Measurements from ENCODE around the gene CFAP46. TPM values are rescaled to one million over a fixed set of nuclear protein-coding genes. Genes with fewer than 3 reads are reported as not detected.

CFAP46 gene
- total and polyA plus RNA-seq, 2 experiments from 2014 or later: 2.2 to 2.4 TPM

- Histone ChIP-seq H3K4me1 (ENCODE audit: insufficient read depth) (no peaks in the 10 kb centered on the region), H4K20me1 (ENCODE audit: insufficient read depth, poor library complexity, severe bottlenecking) (no peaks in the 10 kb centered on the region), H3K4me2 (no peak overlapping the region), H3K9me3 (ENCODE audit: low read depth) (no peaks in the 10 kb centered on the region), H3K4me3 (no peak overlapping the region), H3K9me2 (replicated peaks; ENCODE audit: insufficient read depth) (no peaks in the 10 kb centered on the region), H3K79me2 (no peaks in the 10 kb centered on the region), H3K27me3 (no peaks in the 10 kb centered on the region), H2AFZ (no peak overlapping the region), H3K36me3 (replicated peaks; ENCODE audit: insufficient read depth, low read depth) (no peaks in the 10 kb centered on the region), H3K27ac (no peak overlapping the region)
- TF ChIP-seq CTCF (IDR thresholded peaks at IDR 0.05; ENCODE audit: poor library complexity) (no peak), EZH2 (IDR thresholded peaks at IDR 0.05; ENCODE audit: borderline replicate concordance) (no peak)
- DNase-seq (ENCODE audit: low spot score): no peak
- 95% methylated on average over 40 of the region's 41 CpGs for WGBS (ENCODE audit: low lambda C conversion rate, missing lambda C conversion rate)
These were observed 34.3 kb downstream of the CFAP46 start for GRCh38 chr10:132907821-132908620.

GRCh38 chr10:132906836-132907235 lies 35.5 kb downstream of the CFAP46 start:
- H3K9me2 ChIP-seq (replicated peaks; ENCODE audit: insufficient read depth): no peaks in the 10 kb centered on the region
- TF ChIP-seq CTCF (IDR thresholded peaks at IDR 0.05; ENCODE audit: poor library complexity) (no peak), EZH2phosphoT487 (IDR thresholded peaks at IDR 0.05; ENCODE audit: low read depth, severe bottlenecking, unreplicated experiment) (no peak)
- no peaks in the 10 kb centered on the region for H4K20me1 ChIP-seq (ENCODE audit: insufficient read depth, poor library complexity, severe bottlenecking)
- H3K27ac ChIP-seq: no peak overlapping the region
- 92% methylated on average over 19 of the region's 19 CpGs for WGBS (ENCODE audit: low lambda C conversion rate, missing lambda C conversion rate)
- H3K27me3 ChIP-seq: no peaks in the 10 kb centered on the region
- H2AFZ ChIP-seq: no peak overlapping the region
- no peaks in the 10 kb centered on the region for H3K9me3 ChIP-seq (ENCODE audit: low read depth)
- no peaks in the 10 kb centered on the region for H3K79me2 ChIP-seq
- H3K4me3 ChIP-seq: no peak overlapping the region
- no peaks in the 10 kb centered on the region for H3K36me3 ChIP-seq (replicated peaks; ENCODE audit: insufficient read depth, low read depth)
- no peaks in the 10 kb centered on the region for H3K4me1 ChIP-seq (ENCODE audit: insufficient read depth)
- no peak overlapping the region for H3K4me2 ChIP-seq
- no peak for DNase-seq (ENCODE audit: low spot score)

GRCh38 chr10:132906106-132906505 lies 36.3 kb downstream of the CFAP46 start:
- H3K4me1 ChIP-seq (ENCODE audit: insufficient read depth): no peaks in the 10 kb centered on the region
- no peaks in the 10 kb centered on the region for H3K36me3 ChIP-seq (replicated peaks; ENCODE audit: insufficient read depth, low read depth)
- no peaks in the 10 kb centered on the region for H3K79me2 ChIP-seq
- no peak for DNase-seq (ENCODE audit: low spot score)
- H3K9me2 ChIP-seq (replicated peaks; ENCODE audit: insufficient read depth): no peaks in the 10 kb centered on the region
- no peak overlapping the region for H3K4me3 ChIP-seq
- H3K9me3 ChIP-seq (ENCODE audit: low read depth): no peaks in the 10 kb centered on the region
- no peak overlapping the region for H3K4me2 ChIP-seq
- no peaks in the 10 kb centered on the region for H3K27me3 ChIP-seq
- WGBS (ENCODE audit: low lambda C conversion rate, missing lambda C conversion rate): 94% methylated on average over 15 of the region's 15 CpGs
- TF ChIP-seq EZH2 (IDR thresholded peaks at IDR 0.05; ENCODE audit: borderline replicate concordance) (no peak), EZH2phosphoT487 (IDR thresholded peaks at IDR 0.05; ENCODE audit: low read depth, severe bottlenecking, unreplicated experiment) (no peak), CTCF (IDR thresholded peaks at IDR 0.05; ENCODE audit: poor library complexity) (no peak)
- H4K20me1 ChIP-seq (ENCODE audit: insufficient read depth, poor library complexity, severe bottlenecking): no peaks in the 10 kb centered on the region
- H3K27ac ChIP-seq: no peak overlapping the region
- no peak overlapping the region for H2AFZ ChIP-seq

Data from hepatocyte (in vitro differentiated cells).